ENCODE measurements around the gene SH2D1B. TPM values are rescaled to one million over a fixed set of nuclear protein-coding genes. Genes with fewer than 3 reads are reported as not detected.
"Not testable (repeated sequence)": the region's sequence is repeated elsewhere in the genome, so short reads cannot be mapped to it uniquely, and the experiment has no call there.

SH2D1B gene
- polyA plus RNA-seq, 1 of the 3 experiments (the other 2 are of a cell fraction): not detected

GRCh38 chr1:162444903-162445302 lies 33.0 kb upstream of the SH2D1B start (continued):
- TF ChIP-seq, protein P1, sequence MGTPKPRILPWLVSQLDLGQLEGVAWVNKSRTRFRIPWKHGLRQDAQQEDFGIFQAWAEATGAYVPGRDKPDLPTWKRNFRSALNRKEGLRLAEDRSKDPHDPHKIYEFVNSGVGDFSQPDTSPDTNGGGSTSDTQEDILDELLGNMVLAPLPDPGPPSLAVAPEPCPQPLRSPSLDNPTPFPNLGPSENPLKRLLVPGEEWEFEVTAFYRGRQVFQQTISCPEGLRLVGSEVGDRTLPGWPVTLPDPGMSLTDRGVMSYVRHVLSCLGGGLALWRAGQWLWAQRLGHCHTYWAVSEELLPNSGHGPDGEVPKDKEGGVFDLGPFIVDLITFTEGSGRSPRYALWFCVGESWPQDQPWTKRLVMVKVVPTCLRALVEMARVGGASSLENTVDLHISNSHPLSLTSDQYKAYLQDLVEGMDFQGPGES (IDR thresholded peaks at IDR 0.05; ENCODE audit: low read depth, low read length): no peak
- TF ChIP-seq ZBTB33 (IDR thresholded peaks at IDR 0.05; ENCODE audit: borderline replicate concordance, low read depth): no peak

- H3K9me2 ChIP-seq; H2AFZ ChIP-seq (ENCODE audit: low read depth); CTCF ChIA-PET; H3K27me3 ChIP-seq (ENCODE audit: insufficient read depth); H3K4me1 ChIP-seq (ENCODE audit: control insufficient read depth in 1 of 2, insufficient read depth in 2 of 2, low read depth in 1 of 2, low read length in 1 of 2); H3K9me3 ChIP-seq; H4K20me1 ChIP-seq (ENCODE audit: insufficient read depth); H3K4me3 ChIP-seq (ENCODE audit: low read depth in 2 of 2, low read length in 1 of 2); H3F3A ChIP-seq (replicated peaks; ENCODE audit: insufficient read depth); H3K79me2 ChIP-seq (ENCODE audit: insufficient read depth); H3K27ac ChIP-seq (ENCODE audit: low read depth in 2 of 2, low read length in 1 of 2); H3K4me2 ChIP-seq; DNase-seq; H3K36me3 ChIP-seq (replicated peaks in 1 of 2; ENCODE audit: control insufficient read depth in 1 of 2, insufficient read depth in 2 of 2, low read length in 1 of 2); H3K9ac ChIP-seq; POLR2A ChIA-PET: not testable (repeated sequence)
- WGBS (ENCODE audit: low lambda C conversion rate): 87% methylated on average over 35 of the region's 47 CpGs
Observed at GRCh38 chr1:162432977-162433713, 21.2 kb upstream of the SH2D1B start.

DNA sequence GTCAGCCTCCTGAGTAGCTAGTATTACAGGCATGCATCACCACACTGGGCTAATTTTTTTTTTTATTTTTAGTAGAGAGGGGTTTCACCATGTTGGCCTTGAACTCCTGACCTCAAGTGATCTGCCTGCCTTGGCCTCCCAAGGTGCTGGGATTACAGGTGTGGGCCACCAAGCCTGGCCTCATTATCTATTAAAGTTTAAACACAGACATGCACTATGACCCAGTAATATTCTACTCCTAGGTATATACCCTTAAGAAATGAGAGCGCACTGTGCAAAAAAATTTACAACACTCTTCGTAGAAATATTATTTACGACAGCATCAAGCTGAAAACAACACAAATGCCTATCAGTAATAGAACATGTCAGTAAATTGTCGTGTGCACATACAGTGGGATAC lies 18.6 kb upstream of the SH2D1B start:
- Histone ChIP-seq H3K9me3 (no peaks in the 10 kb centered on the region), H4K20me1 (ENCODE audit: insufficient read depth) (no peaks in the 10 kb centered on the region), H3K36me3 (replicated peaks in 1 of 2; ENCODE audit: control insufficient read depth in 1 of 2, insufficient read depth in 2 of 2, low read length in 1 of 2) (no peaks in the 10 kb centered on the region), H2AFZ (ENCODE audit: low read depth) (no peak overlapping the region), H3K27me3 (ENCODE audit: insufficient read depth) (no peaks in the 10 kb centered on the region), H3F3A (replicated peaks; ENCODE audit: insufficient read depth) (no peaks in the 10 kb centered on the region), H3K27ac (ENCODE audit: low read depth in 2 of 2, low read length in 1 of 2) (no peak overlapping the region), H3K4me1 (ENCODE audit: control insufficient read depth in 1 of 2, insufficient read depth in 2 of 2, low read depth in 1 of 2, low read length in 1 of 2) (no peaks in the 10 kb centered on the region), H3K9me2 (no peaks in the 10 kb centered on the region), H3K4me2 (no peak overlapping the region), H3K9ac (no peak overlapping the region), H3K4me3 (ENCODE audit: low read depth in 2 of 2, low read length in 1 of 2) (no peak overlapping the region), H3K79me2 (ENCODE audit: insufficient read depth) (no peaks in the 10 kb centered on the region)
- TF ChIP-seq ELF1 (IDR thresholded peaks at IDR 0.05): no peak
- WGBS (ENCODE audit: low lambda C conversion rate): 66% methylated on average over 4 of the region's 4 CpGs
- ChIA-PET POLR2A (no interaction called here), CTCF (no interaction called here)
- DNase-seq: no peak

DNA sequence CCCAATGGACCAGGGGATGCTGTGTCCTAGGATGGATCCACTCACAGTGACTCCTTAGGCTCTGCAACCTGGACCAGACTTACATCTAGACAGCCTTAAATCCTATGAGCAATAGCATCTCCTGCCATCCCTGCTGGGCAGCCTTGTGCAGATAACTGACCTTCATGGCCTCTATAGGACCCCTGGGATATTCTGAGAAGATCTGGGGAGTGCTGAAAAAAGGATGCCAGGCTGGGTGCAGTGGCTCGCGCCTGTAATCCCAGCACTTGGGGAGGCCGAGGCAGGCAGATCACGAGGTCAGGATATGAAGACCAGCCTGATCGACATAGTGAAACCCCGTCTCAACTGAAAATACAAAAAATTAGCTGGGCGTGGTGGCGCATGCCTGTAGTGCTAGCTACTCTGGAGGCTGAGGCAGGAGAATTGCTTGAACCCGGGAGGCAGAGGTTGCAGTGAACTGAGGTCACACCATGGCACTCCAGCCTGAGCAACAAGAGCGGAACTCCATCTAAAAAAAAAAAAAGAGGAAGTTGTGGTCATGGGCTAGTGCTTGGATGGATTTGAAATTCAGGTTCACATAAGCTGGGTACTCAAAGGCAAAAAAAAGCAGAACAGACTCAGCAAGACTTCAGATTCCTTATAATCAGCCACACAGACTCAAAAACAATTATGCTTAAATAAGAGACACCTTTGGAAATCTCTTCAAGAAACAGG lies 10.9 kb upstream of the SH2D1B start:
- Histone ChIP-seq H3K4me1 (ENCODE audit: control insufficient read depth in 1 of 2, insufficient read depth in 2 of 2, low read depth in 1 of 2, low read length in 1 of 2) (no peaks in the 10 kb centered on the region; a peak in 1 of 4 replicates), H3K79me2 (ENCODE audit: insufficient read depth) (no peaks in the 10 kb centered on the region), H3K9me3 (peaks cover 6% of the 10 kb centered on the region; the same call in 1 of the 2 replicates), H2AFZ (ENCODE audit: low read depth) (no peak overlapping the region), H3K4me3 (ENCODE audit: low read depth in 2 of 2, low read length in 1 of 2) (no peak overlapping the region), H3K9ac (no peak overlapping the region), H3K27ac (ENCODE audit: low read depth in 2 of 2, low read length in 1 of 2) (no peak overlapping the region), H3K27me3 (ENCODE audit: insufficient read depth) (no peaks in the 10 kb centered on the region), H3K9me2 (no peaks in the 10 kb centered on the region), H3F3A (replicated peaks; ENCODE audit: insufficient read depth) (no peaks in the 10 kb centered on the region), H3K36me3 (replicated peaks in 1 of 2; ENCODE audit: control insufficient read depth in 1 of 2, insufficient read depth in 2 of 2, low read length in 1 of 2) (no peaks in the 10 kb centered on the region), H3K4me2 (no peak overlapping the region), H4K20me1 (ENCODE audit: insufficient read depth) (no peaks in the 10 kb centered on the region)
- ChIA-PET CTCF (no interaction called here), POLR2A (no interaction called here)
- WGBS (ENCODE audit: low lambda C conversion rate): 60% methylated on average over 10 of the region's 10 CpGs
- DNase-seq: no peak
- TF ChIP-seq CHD2 (IDR thresholded peaks at IDR 0.05; ENCODE audit: low read length, partially characterized antibody) (no peak), MAX (IDR thresholded peaks at IDR 0.05; ENCODE audit: low read depth) (no peak), POLR2AphosphoS5 (IDR thresholded peaks at IDR 0.05; ENCODE audit: low read depth, low read length) (no peak), RCOR1 (IDR thresholded peaks at IDR 0.05; ENCODE audit: low read length) (no peak), CTCF (IDR thresholded peaks at IDR 0.05) (no peak), NRF1 (IDR thresholded peaks at IDR 0.05; ENCODE audit: low read depth, low read length) (no peak), GATA2 (CRISPR knock-in tag; IDR thresholded peaks at IDR 0.05) (no peak), JUND (IDR thresholded peaks at IDR 0.05) (no peak)
- TF ChIP-seq, protein P1 (IDR thresholded peaks at IDR 0.05; ENCODE audit: low read depth, low read length): no peak

Data from SK-N-SH (cell line).